Activated gamma-delta T cell (primary cell): ENCODE data around the gene TJP1.
"Not testable (repeated sequence)": the region's sequence is repeated elsewhere in the genome, so short reads cannot be mapped to it uniquely, and the experiment has no call there.

Experiments used
- DNase-seq: peaks from one replicate; lab custom pipeline; 2025; lab: John Stamatoyannopoulos, UW

TJP1 gene

DNA sequence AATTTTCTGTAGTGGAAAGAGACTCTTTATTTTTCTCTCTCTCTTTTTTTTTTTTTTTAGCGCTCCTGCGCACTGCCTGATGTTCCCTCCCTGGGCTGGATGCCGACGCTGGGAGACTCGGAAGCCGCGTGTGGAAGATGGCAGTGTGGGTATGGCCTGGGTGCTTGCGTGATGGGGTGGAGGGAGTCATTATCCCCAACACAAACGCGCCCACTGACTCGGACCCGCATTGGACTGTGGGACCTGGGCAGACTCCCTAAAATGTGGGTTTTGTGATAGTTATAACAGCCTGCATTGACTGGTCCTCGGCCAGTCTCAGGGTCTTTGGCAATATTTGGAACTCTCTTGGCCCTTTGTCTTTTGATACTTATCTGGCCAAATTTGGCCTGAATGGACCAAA, 157.9 kb downstream of the TJP1 start:
- no peak for DNase-seq

DNA sequence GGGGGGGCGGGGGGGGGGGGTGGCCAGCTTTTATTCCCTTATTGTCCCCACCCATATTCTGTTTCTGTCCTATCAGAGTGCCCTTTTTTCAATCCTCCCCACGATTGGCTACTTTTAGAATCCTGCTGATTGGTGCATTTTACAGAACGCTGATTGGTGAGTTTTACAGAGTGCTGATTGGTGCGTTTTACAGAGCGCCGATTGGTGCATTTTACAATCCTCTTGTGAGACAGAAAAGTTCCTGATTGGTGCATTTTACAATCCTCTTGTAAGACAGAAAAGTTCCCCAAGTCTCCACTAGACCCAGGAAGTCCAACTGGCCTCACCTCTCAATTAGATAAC, 164.8 kb downstream of the TJP1 start:
- DNase-seq: not testable (repeated sequence)

DNA sequence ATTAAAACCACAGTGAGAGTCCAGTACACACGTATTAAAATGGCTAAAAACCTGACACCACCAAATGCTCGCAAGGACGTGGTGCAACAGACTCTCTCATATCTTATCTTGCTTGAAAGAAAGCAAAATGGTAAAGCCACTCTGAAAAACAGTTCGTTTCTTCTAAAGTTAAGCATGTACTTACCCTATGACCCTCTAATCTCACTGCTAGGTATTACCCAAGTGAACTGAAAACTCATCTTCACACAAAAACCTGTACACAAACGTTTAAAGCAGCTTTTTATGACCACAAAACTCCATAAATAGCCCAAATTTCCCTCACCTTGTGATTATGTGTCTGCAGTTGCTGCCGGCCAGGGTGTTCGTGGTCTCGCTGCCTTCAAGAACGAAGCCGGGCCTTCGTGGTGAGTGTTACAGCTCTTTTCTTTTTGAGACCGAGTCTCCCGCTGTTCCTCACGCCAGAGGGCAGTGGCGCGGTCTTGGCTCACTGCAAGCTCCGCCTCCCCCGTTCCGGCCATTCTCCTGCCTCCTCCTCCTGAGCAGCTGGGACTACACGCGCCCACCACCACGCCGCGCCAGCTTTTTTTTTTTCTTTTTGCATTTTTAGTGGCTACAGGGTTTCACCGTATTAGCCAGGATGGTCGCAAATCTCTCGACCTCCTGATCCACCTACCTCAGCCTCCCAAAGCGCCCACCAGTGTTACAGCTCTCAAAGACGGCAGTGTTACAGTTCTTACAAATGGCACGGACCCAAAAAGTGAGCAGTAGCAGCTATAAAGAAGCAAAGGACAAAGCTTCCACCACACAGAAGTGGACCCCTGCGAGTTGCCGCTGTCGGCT, 165.4 kb downstream of the TJP1 start:
- DNase-seq: no peak

DNA sequence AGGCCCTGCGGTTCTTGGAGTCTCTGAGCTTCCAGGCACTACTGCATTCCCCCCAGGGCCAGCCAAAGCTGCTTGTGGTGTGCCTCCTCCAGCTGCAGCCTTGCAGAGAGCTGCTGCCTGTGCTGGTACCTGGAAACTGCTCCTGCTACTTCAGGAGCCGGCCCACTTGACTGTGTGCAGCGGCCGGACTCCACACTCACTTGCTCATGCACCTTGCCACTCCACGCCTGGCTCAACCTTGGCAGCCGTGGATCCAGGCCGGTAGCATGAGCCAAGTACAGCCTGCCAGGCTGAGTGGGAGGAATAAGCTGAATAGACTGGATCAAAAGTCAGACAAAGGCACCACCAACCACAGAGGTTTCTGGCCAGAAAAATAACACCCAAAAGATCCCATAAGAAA, 169.7 kb downstream of the TJP1 start:
- DNase-seq: no peak

DNA sequence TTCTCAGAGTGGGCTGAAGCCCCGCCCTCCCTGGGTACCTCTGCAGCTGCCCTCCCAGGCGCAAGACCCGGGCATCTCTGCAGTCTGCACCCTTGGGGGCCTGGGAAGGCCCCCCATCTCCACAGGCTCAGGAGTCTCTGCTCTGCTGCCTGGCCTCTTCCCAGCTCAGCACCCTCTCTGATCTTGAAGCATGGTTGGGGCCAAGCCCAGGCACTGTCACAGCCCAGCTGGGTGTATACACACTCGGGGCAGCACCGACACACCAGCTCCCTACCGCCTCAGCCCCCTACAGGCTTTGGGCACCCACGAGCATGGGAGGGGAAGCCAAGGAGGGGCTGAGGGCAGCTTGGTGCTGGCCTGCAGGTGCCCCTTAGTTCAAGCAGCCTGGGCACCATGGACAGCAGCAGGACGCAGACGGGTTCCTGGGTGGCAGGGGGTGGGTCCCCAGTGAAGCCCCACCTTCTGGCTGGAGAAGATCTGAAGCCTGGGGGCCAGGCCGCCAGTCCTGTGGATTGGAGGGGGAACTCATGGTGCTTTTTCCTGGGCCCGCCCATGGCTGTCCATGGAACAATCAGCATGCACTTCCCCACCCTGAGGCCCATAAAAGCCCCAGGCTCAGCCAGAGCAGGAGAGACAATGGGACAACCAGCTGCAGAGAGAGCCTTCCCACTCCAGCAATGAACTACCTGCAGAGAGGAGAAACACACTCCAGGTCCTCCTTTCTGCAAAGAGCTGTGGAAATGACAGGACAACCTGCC, 170.6 kb downstream of the TJP1 start:
- DNase-seq: no peak
